ENCODE data around the gene GDPGP1. TPM values are rescaled to one million over a fixed set of nuclear protein-coding genes. Genes with fewer than 3 reads are reported as not detected.

Gene GDPGP1
- total RNA-seq, 1 experiment from 2014 or later: 15.4 TPM

GRCh38 chr15:90265271-90266060 is 31.5 kb downstream of the GDPGP1 start, which contains the start of gene NGRN:
TSS of gene NGRN (plus strand) at chr15:90265672. CDS start at chr15:90265713, 41 bp downstream.
- Histone ChIP-seq H3K9me2 (ENCODE audit: insufficient read depth) (no peaks in the 10 kb centered on the region), H3K4me2 (ENCODE audit: low read length) (peak within 1 kb of the TSS; percentile 94), H2AFZ (ENCODE audit: low read depth, low read length, poor library complexity, severe bottlenecking) (peak within 1 kb of the TSS; percentile 63), H3K4me1 (ENCODE audit: control insufficient read depth in 1 of 2, insufficient read depth in 2 of 2, low read length in 2 of 2) (peaks cover 16 to 45% of the 10 kb centered on the region in 2 experiments), H3K9me3 (ENCODE audit: control insufficient read depth in 1 of 2, insufficient read depth in 1 of 2, low read depth in 1 of 2, low read length in 2 of 2) (no peaks in the 10 kb centered on the region), H3K4me3 (replicated peaks in 1 of 2; ENCODE audit: low read depth in 1 of 2, low read length in 2 of 2) (peak within 1 kb of the TSS; percentile 74 to 96), H3K79me2 (ENCODE audit: insufficient read depth, low read length) (peaks cover 58% of the 10 kb centered on the region), H4K20me1 (ENCODE audit: insufficient read depth) (no peaks in the 10 kb centered on the region), H3K27ac (ENCODE audit: low read depth, low read length) (peak within 1 kb of the TSS; percentile 78), H3K27me3 (ENCODE audit: insufficient read depth, low read length) (no peaks in the 10 kb centered on the region), H3K36me3 (ENCODE audit: control insufficient read depth in 1 of 2, insufficient read depth in 2 of 2, low read length in 2 of 2) (peaks cover 10 to 23% of the 10 kb centered on the region in 2 experiments), H3K9ac (ENCODE audit: low read length) (peak within 1 kb of the TSS; percentile 77)
- BruUV-seq (replicated peaks): no TSS peak
- CTCF ChIA-PET: no interaction called here
- TF ChIP-seq EGR1 (IDR thresholded peaks at IDR 0.05; ENCODE audit: low read depth) (no peak), ZBTB33 (IDR thresholded peaks at IDR 0.05; ENCODE audit: extremely low read depth, insufficient replicate concordance, low read length) (peak; percentile 33), SP1 (IDR thresholded peaks at IDR 0.05; ENCODE audit: low read depth) (peak; percentile 55), EZH2phosphoT487 (IDR thresholded peaks at IDR 0.05; ENCODE audit: borderline replicate concordance) (no peak), ATF3 (IDR thresholded peaks at IDR 0.05) (no peak), SRF (IDR thresholded peaks at IDR 0.05; ENCODE audit: low read depth) (no peak), POLR2A (IDR thresholded peaks at IDR 0.05; ENCODE audit: borderline replicate concordance, extremely low read depth, insufficient read depth, insufficient read length) (peak; percentile 79), ZFX (IDR thresholded peaks at IDR 0.05) (peak; percentile 95), SIN3A (IDR thresholded peaks at IDR 0.05; ENCODE audit: low read depth) (peak; percentile 91), TCF7L2 (IDR thresholded peaks at IDR 0.05; ENCODE audit: borderline replicate concordance, extremely low read depth, insufficient read depth, insufficient read length) (peak; percentile 42), CEBPB (IDR thresholded peaks at IDR 0.05; ENCODE audit: low read depth) (no peak), JUND (IDR thresholded peaks at IDR 0.05) (no peak), POLR2AphosphoS5 (IDR thresholded peaks at IDR 0.05; ENCODE audit: low read depth, low read length) (peak; percentile 98), MAX (IDR thresholded peaks at IDR 0.05) (peak; percentile 87), YY1 (IDR thresholded peaks at IDR 0.05; ENCODE audit: extremely low read depth, insufficient replicate concordance, low read depth, low read length) (peak; percentile 83)
- RAD21 ChIA-PET (ENCODE audit: low non-redundant PET in 1 of 2, low total read pairs in 2 of 2, uncharacterized antibody in 2 of 2, unreplicated experiment in 2 of 2): no interaction called here
- POLR2A ChIA-PET: interaction anchor here (0.7 kb wide), 2 partner anchors 15 to 561 kb away, joined by 4 read pairs; no protein-coding TSS in a partner anchor
- DNase-seq (ENCODE audit: low read depth, low spot score) (peak; percentile 81), ATAC-seq (peak; percentile 86)
- intact Hi-C loops (cut with micrococcal nuclease): no loop called here

All from HCT116 (cell line).